Measurements from ENCODE around the gene GNB1L.

The GNB1L gene, protein sequence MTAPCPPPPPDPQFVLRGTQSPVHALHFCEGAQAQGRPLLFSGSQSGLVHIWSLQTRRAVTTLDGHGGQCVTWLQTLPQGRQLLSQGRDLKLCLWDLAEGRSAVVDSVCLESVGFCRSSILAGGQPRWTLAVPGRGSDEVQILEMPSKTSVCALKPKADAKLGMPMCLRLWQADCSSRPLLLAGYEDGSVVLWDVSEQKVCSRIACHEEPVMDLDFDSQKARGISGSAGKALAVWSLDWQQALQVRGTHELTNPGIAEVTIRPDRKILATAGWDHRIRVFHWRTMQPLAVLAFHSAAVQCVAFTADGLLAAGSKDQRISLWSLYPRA
- 2.4 to 5.7 (median 4.5) reads per million in 4 donors for total RNA-seq

DNA sequence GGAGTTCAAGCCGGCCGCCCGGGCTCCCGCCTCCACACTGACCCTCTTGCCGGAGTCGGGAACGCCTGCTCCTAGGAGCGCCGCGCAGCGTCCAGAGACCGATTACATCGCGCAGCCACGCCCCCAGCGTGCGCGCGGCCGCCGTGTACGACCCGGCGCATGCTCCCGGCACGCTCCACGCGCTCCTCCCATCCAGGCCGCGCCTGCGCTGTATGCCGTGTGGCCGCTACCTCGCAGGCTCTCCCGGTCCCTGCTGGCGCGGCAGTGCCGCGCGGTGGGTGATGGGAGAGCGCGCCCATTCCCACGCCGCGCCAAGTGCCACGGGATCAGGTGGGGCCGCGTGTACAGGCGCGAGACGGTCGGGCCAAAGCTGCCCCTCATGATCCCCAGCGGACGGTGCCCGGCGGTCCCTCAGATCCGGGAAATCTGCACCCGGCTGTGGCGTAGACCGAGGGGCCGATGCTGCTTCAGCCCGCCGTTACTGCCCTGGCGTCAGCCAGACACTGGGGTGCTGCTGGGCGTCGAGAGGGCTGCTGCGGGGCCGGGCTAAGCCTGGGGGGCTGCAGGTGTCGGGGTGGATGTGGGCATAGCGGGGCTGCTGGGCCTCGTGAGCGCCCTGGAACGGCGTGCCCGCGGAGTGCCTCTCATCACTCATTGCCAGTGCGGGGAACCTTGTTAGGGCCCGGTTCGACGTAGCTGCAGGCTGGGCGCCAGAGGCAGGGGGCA lies at the start of gene GNB1L, which contains the start of gene RTL10:
TSS of gene GNB1L (minus strand) at position 97 of the 726 bp plus-strand sequence. CDS start 33,519 bp downstream, outside the sequence.
TSS of gene RTL10 (minus strand) at position 97 of the 726 bp plus-strand sequence. CDS start 2,613 bp downstream, outside the sequence.
- DNase-seq = peak; percentile 93 to 97 (median 94)

DNA sequence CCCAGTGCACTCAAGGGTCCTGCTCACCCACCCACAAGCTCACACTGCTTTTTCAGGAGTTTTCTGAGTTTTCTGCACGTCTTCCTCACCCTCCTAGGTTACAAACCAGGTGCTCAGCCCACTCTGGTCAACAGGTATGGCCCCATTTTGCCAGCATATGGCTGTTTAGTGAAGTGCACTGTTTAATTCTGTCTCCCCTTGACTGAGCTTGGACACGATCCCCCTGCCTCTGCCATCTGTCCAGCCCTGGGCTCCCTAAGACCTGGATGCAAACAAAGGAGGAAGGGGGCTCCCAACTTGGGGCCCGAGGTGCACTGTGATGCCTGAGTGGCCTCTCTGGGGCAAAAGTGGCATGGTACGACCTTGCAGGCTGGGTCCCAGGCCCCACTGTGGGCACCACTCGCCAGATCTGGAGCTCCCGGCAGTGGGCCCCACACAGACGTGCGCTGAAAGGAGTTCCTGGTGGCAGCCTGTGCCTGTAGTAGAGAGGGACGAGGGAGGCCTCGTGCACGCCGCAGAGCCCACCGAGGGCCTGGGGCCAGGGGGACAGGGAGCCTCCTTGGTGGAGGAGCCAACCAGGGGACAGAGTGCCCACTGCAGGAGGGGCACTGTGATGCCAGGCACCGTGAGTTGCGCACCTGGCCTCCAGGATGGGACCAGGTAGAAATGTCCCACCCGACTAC lies 49.6 kb upstream of the GNB1L start:
- no peak for DNase-seq

DNA sequence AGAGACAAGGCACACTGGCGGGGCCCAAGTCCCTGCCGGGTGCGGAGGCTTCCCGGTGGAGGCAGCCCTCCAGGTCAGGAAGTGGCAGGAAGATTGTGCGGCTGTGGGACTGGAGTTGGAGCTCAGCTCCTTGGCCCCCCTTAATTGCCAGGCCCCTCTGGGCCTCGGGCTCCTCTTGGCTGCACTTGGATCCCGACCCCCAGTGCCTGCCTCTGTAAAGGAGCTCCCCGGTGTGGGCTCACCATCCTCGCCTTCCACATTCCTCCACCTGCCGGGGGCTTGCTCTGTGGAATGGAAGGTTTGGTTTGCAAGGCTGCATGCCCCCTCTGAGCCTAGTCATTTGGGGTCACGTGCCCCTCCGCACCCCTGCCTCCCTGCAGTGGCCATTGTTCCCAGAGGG lies 48.8 kb upstream of the GNB1L start:
- DNase-seq = no peak

DNA sequence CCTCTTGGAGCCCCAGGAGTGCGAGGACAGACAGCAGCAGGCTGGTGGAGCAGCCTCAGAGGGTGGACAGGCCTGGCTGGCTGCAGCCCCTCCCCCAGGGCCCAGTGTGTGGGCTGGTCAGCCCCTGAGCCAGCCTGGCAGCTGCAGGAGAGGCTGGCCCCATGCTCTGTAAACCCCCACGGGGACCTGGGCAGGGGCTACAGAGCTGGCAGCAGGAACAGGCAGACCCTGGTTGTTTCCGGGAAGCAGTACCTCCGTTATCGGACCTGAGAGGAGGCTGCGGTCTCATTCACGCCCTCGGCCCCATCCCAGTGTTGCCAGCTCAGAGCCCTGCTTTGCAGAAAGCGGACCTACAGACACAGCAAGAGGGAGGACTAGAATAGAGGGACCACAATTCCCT lies 48.4 kb upstream of the GNB1L start:
- DNase-seq = no peak

DNA sequence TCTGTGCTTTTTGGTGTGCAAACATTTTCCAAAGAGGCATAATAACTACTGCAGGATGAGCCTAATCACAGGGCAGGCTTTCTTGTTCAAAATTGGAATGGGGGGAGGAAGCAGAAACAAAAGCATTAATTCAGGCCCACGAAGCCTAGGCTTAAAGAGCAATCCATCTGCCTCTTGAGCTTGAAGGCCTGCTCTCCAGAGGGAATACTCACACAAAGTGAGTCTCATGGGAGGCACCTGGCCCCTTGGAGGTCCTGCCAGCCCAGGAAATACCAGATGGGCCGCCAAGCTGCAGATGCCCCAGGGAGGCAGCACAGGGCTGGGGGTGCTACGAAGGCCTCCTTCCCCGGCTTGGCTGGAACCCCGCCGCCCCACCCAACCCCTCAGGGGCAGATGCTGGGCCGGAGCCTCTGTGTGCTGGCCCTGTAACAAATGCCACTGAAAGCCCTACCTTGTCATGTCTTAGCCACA lies 47.6 kb upstream of the GNB1L start:
- no peak for DNase-seq

DNA sequence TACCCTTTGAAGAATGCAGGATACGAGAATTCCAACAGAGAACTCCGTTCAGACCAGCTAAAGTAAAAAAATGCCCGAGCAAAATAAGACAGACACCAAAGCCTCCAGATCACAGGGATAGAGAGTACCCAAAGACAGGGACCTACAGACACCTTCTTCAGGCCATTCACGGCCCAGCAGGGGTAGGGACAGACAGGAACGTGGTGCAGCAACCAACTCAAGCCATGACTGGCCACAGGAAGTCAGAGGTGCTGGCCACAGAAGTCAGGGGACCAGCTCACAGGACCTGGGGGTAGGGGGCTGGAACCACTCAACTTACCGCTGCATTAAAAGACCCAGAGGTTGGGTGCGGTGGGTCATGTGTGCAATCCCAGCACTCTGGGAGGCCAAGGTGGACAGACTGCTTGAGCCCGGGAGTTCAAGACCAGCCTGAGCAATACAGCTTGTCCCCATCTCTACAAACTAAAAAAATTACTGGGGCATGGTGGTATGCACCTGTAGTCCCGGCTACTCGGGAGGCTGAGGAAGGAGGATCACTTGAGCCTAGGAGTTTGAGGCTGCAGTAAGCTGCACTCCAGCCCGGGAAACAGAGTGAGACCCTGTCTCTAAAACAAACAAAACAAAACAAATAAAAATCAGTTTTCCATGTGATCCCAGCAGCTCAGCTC lies 47.0 kb upstream of the GNB1L start:
- DNase-seq = no peak

DNA sequence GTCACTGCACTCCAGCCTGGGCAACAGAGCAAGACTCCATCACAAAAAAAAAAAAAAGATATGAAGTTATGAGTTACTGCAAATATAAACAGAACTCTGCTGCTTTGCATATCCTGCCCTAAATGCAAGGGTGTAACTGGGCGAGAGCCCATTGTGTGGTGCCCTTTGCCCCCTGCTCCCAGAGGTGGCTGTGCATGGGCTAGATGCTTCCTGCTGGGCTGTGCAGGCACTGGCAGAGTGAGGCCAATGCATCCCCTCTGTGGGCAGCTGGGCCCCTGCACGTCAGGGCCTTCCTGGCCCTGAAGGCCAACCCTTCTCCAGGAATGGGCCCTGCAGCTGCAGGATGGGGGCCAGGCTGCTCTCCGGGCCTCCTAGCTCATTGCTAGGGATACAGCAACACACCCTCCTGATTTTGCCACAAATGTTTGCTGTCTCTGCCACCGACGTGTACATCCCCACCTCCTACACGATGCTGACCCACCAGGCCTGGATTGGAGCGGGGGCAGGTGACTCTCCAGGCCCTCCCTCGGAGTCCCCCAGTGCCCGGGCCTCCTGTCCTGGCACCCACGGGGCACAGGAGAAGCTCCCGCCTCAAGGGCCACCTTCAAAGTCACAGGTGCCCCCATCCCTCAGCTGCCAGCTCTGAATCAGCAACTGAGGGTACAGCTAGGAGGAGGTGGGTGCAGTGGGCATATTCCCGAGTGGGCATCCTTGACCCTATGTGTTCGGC lies 46.2 kb upstream of the GNB1L start:
- no peak for DNase-seq

DNA sequence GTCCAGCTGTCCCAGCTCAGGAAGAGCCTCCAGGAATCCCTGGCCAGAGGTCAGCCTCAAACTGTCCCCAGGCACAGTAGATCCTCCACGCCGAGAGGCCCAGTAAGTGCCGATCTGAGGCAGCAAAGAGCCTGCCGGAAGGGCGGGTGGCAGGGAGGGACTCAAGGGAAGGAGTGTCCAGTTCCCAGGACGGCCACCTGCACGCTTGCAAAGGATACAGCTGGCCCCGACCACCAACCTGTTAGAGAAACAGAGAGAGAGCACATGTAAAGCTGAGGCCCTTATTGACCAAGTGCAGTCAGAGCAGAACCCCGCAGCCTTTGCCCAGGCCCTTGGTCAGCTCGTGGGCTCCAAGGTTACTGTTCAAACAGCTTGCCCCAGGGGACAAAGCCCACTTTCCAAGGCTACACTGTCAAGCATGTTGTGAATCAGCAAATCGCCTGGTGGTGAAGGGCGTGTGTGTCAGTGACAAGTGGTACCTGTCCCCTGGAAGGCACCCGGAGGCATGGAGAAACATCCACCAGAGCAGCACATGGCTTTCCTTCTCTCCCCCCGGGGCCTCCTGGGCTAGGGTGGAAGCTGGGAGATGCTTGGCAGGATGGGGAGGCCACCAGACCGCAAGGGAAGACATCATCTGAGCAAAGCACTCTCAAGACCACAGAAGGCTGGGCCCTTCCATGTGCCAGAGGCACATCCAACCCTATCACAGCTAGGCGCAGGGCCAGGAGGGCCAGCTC lies 44.3 kb upstream of the GNB1L start:
- no peak for DNase-seq

DNA sequence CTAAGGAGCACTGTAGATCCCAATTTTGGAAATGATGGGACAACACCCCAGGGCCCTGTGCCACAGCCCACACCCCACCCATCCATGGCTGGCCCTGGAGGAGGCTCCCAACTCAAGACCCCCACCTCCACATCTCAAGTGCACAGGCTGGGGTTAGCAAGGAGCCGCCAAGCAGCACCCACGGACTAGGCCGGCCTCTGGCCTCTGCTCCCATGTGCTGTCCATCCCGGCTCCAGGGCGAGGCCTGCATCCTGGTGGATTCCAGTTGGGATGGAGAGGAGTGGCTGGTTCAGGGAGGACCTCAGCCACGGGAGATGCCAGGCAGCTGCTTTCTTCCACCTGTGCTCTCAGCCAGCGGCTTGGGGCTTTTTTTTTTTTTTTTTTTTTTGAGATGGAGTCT lies 43.5 kb upstream of the GNB1L start:
- DNase-seq = no peak

DNA sequence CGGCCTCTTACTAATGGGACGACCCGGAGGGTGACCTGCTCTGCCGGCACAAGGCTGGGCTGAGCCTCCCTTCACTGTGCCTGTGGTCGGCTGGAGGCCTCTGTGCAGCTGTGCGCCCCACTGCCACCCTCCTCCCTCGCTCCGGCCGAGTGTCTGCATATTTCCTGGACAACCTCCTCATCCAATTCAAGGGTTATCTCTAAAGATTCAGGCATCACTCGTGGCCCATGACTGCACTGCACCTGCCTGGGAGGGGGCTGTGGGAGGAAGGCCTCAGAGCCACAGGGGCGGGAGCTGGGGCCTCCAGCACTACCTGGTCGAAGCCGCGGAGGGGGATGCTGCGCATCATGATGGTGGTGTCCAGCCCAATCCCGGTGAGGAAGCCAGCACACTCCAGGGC lies 43.1 kb upstream of the GNB1L start:
- no peak for DNase-seq

DNA sequence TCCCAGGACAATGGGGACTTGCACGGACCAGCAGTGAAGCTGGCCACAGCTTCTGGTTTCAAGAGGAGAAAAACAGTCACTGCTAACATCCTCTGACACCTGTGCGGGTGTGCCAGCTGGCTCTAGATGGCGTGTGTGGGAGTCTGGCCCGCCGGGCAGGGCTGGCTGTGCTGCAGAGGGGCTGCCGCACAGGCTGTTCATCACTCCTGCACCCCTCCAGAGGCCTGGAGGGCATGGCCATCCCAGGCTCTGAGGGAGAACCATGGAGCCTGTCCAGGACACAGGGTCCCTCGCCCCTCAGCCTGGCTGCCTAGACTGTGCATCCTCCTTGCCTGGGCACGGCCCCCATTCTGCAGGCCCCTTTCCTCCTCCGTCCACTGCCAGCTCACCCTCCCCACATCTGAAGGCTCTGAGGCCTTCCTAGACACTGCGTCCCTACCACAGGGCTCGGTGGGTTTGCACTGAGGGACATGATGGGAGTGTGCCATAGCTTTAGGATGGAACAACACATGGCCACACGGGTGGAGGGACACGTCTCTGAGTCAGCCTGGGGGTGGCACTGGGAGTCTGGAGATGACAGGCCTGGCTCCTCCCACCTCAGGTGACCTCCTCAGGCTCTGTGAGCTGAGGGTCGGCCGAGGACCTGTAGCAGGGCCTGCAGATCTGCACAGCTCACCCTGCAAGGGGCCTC lies 42.1 kb upstream of the GNB1L start:
- no peak for DNase-seq

DNA sequence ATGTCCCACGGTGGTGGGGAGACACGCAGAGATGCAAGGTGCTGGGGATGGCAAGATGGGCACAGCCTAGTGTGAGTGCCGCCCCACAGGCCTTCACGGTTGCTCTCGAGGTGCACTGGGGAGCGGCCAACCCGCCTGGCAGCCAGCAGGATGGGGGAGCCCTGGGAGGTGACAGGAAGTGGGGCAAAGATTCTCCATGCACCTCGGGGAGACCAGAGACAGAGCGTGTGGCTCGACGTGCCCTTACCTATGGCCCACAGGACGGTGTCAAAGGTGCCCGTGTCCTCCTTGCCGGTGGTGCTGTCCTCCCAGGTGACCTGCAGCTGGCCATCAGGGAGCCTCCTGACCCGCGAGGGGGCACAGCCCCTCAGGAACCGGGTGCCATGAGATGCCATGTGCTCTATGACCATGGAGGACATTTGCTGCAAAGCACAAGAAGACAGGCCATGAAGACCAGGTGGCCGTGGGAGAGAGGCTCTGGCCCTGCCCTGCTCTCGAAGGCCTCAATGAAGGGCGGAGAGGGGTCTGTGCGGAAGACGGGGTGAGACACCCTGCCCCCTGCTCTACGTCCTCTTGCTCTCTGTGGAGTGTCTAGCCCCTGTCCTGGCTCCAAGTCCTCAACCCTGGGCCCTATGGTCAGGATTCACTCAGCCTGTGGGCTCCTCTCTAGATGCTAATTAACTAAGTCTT lies 40.6 kb upstream of the GNB1L start:
- no peak for DNase-seq

DNA sequence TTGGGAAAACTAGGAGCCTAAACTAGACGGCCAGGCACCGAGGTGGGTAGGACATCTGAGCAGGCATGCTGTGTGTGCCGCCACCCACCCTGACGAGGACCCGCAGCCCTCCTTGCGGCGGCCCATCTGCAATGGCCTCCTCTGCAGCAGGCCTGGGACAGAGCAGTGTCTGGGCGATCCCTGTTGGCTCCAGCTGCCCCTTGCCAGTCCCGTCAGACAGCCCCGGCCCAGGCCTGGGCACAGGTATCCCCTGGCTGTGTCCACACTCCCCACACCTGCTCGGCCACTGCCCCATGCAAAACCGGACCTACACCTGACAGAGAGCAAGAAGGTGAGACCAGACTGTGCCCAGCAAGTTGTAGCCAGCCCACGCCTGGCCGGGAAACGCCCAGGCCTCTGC lies 38.7 kb upstream of the GNB1L start:
- no peak for DNase-seq

DNA sequence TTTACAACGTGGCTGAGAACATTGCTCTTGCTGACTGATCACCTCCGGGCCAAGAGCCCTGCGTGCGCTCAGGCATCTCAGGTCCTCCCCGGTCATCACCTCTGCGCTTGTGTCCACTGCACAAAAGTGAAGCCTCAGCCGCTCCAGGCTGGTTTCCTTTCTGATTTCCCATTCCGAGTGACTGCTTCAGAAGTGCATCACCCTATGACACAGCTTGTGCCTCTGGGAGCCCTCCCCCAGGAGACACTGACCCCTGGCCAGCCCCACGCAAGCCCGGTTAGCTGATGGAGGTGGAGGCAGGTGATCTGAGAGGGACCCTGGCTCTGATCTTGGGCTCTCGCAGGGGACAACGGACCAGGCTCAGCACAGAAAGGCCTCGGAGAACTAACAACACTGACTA lies 38.3 kb upstream of the GNB1L start:
- no peak for DNase-seq

DNA sequence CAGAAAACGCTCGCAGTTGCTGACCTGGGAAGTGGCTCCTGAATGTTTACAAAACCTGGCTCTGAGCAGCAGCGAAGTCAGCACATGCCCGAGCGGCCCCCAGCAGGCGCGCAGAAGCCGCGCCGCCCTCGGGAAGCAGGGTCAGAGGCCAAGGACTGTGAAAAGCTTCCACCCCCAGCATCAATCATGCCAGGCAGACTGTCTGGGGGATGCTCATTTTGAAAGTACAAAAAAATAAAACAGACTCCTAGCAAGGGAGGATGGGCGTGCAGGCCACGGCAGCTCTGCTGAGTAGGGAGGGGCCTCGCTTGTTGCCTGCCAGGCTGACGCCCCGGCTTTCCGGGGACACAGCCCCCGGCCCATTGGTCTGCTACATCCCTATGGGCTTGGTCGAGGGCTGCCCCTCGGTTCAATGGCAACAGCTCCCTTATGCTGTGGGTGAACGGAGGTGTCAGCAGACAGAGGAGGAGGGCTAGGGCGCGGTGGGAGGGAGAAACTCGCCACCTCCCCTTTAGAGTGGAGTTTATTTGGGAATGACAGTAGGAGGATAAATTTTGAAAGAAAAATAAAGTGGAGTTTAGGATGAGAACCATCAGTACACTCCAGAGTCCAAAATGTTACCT lies 37.7 kb upstream of the GNB1L start:
- DNase-seq = peak; percentile 29 to 67 (median 37)

DNA sequence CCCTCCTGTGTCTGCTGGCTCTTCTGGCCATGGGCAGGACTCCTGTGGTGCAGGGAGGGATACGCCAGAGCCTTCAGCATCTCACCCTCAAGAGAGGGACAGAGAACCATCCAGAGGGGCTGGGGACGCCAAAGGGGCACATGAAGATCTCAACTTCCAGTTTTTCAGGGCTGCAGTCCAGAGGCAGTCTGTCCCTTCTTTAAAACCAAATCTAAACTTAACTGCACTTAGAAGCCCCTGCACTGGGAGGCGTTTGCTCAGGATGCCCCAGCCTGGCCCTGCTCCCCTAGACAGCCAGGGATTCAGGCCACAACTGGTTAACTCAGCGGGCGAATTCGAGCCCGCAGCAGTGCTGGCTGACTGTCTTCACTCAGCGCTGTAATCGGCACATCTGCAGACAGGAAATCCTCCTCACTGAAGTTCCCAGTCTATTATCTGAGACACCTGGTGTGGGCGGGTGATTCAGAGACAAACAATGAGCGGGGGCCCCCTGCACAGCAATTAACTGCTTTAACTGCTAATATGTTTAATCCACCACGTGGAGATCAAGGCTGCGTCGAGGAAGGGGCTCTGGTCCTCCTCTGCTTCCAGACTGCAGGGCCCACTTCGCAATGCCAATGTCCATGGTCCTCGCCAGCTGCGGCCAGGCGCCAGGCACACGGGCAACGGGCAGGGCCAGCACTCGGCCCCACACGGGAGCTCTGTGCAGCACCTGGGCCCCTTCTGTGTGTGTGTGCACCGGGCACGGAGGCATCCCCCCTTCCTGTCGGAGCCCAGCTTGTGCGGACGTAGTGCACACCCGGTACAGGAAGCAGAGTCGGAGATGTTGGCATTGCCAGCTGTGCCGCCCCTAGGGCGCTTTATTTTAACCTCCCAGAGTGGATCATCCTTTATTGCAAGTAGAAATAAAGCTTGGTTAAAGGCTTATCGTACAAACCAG lies 36.9 kb upstream of the GNB1L start:
- peak; percentile 50 to 80 (median 75) for DNase-seq

DNA sequence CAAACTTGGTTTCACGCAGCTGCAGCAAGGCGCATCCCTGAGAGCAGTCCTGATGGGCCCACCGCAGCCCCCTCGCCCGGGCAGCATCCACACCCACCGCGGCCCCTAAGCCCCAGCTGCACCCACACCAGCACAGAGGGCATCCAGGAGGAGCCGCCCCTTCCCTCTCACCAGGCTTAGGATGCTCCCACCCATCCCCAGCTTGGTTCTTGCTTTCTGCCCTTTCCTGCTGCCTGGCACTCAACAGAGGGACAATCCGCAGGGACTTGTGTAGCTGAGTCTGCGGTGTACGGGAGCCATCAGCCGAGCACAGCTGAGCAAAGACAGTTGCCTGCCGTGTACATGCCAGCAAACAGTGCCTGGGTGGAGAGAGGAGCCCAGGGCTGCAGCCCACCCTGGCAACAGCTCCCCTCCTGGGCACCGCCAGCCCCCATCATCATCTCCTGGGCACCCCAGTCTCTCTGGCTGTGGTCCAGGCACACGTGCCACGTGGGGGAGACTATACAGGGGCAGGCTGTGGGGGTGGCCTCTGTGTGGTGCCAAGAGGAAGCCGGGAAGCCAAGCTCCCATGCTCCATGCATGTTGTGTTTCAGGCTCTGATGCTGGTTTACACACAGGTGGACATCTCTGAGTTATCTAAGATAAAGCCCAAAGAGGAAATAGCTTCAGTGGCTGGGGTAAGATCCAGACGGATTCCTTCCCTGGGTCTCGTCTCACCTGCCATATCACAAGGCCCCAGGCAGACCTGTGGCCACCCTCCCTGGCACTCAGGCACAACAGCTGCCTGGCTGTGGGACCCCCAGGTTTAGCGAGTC lies 36.0 kb upstream of the GNB1L start:
- DNase-seq = no peak

DNA sequence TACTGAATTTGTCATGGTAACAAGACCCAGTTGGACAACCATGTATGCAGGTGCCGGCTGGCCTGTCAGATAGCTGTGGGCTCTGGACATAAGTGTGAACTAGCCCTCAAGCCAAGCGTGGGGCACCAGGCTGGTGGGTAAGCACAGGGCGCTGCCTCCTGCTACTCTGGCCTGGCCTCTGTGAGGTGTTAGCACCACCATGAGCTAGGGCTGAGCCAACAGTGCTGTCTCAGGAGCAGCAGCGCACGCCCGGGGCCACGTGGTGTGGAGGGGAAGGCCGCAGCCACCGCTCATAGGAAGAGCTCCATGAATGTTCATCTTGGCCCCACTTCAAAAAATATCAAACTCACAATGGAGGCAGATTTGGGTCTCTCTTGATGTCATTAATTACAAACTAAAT lies 35.3 kb upstream of the GNB1L start:
- peak in 1 of 5 donors; percentile 18 for DNase-seq

All from T-helper 1 cell (primary cell).